AG09309 (cell line): ENCODE data around the gene ZNF274.

Experiments
- DNase-seq: peaks from one replicate; pipeline ENCODE4 v3.0.0-alpha.2; 2010; ENCODE audit warnings: low read depth
- H3K4me3 ChIP-seq: 2 replicates; pipeline ENCODE4 v1.5.1; 2011; ENCODE audit warnings: mild to moderate bottlenecking, low read depth, low read length, moderate library complexity; ENCODE audit not compliant: control insufficient read depth
- TF ChIP-seq, protein P1 (sequence below): IDR thresholded peaks from 2 replicates; pipeline ENCODE4 v1.5.1; 2011; ENCODE audit warnings: mild to moderate bottlenecking, low read depth, low read length, inconsistent platforms; ENCODE audit not compliant: insufficient read depth, control insufficient read depth; ENCODE audit errors: missing control alignments

The ZNF274 gene

DNA sequence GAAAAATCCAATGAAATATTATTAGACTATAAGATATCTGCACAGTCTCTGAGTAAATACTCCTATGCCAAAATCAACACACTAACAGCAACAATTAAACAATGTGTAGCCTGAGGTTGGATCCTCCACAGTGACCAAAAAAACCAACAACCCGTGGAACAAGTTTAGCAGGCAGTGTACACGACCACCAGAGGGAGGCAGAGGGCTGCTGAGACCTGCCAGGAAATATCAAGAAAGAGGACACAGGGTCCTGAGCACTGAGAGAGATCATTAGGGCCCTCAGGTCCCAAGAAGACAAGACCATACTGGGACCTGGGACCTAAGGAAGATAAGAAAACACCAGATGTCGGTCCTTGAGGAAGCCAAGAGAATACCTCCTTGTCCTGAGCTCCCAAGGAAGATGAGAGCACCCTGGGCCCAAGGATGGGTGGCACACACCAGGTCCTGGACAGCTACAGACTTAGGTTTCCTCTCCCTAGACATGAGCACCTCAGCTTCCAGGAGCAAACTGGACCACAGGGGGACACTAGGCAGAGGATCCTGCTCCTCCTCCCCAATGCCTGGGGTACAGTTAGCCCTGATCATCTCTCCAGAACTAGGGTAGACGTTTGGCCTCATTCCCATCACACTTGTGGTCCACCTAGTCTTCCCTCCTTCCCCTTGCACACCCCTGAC lies 822 bp upstream of the ZNF274 start:
- H3K4me3 ChIP-seq = peak overlapping the region; percentile 83
- no peak for DNase-seq
- TF ChIP-seq, protein P1, sequence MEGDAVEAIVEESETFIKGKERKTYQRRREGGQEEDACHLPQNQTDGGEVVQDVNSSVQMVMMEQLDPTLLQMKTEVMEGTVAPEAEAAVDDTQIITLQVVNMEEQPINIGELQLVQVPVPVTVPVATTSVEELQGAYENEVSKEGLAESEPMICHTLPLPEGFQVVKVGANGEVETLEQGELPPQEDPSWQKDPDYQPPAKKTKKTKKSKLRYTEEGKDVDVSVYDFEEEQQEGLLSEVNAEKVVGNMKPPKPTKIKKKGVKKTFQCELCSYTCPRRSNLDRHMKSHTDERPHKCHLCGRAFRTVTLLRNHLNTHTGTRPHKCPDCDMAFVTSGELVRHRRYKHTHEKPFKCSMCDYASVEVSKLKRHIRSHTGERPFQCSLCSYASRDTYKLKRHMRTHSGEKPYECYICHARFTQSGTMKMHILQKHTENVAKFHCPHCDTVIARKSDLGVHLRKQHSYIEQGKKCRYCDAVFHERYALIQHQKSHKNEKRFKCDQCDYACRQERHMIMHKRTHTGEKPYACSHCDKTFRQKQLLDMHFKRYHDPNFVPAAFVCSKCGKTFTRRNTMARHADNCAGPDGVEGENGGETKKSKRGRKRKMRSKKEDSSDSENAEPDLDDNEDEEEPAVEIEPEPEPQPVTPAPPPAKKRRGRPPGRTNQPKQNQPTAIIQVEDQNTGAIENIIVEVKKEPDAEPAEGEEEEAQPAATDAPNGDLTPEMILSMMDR = peak; percentile 44

GRCh38 chr19:58182577-58182988 lies 278 bp upstream of the ZNF274 start:
- TF ChIP-seq, protein P1 = no peak
- H3K4me3 ChIP-seq = peak overlapping the region; percentile 83
- DNase-seq = peak; percentile 59

DNA sequence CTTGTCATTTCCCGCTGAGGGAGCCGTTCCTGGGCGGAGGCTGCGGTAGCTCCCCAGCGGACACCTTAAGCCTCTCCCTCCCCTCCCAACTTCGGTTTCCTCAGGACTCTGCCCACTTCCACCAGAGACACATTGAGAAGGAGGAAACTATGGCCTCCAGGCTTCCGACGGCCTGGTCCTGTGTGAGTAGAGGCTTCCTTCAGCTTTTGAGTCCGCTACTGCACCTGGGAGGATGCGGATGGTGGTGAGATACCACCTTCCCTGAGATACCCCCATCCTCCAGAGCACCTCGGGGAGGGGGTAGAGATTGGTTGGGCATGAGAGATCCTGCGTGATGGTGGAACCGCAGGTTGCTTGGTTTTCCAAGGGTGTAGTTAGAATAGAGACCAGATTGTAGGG lies 955 bp downstream of the ZNF274 start:
- no peak for DNase-seq
- H3K4me3 ChIP-seq = peak overlapping the region; percentile 83
- TF ChIP-seq, protein P1 = no peak

- DNase-seq = no peak
- TF ChIP-seq, protein P1 = no peak
- no peak overlapping the region for H3K4me3 ChIP-seq
Measured at GRCh38 chr19:58196901-58197616, 14.2 kb downstream of the ZNF274 start.

- TF ChIP-seq, protein P1 = no peak
- DNase-seq = no peak
- no peak overlapping the region for H3K4me3 ChIP-seq
Measured at GRCh38 chr19:58203814-58204475, 21.1 kb downstream of the ZNF274 start.

DNA sequence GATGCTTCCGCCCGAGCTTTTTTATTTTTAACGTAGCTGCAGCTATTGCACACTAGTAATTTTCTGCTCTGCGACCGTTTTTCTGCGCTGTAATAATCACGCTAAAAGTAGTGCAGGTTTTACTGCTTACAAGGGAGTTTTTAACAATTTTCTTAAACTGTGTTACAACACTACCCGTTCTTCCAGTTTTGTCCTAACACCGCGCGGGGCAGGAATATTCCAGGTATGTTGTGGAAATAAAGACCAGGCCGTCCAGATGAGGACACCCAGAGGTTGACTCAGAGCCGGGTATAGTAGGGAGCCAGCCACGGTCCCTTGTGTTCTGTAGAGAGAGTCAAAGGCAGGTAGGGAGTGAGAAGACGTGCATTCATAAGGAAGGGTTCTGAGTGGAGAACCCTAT lies 21.7 kb downstream of the ZNF274 start:
- no peak for DNase-seq
- H3K4me3 ChIP-seq = no peak overlapping the region
- TF ChIP-seq, protein P1 = no peak
